Stimulated activated CD4-positive, alpha-beta T cell treated with anti-CD3 and anti-CD28 coated beads, Interleukin-15, amount 100 ng/mL, for 24 hours (primary cell): Measurements from ENCODE around the gene THRB.

Source experiments
- DNase-seq: peaks from one replicate; pipeline ENCODE4 v3.0.0-alpha.2; 2020

The THRB gene

GRCh38 chr3:24510030-24510648, 15.5 kb upstream of the THRB start:
- DNase-seq = no peak

GRCh38 chr3:24508423-24508839, 13.8 kb upstream of the THRB start:
- DNase-seq = no peak

- no peak for DNase-seq
These were observed 13.2 kb upstream of the THRB start for GRCh38 chr3:24507776-24508422.

- DNase-seq = no peak
These were observed 12.5 kb upstream of the THRB start for GRCh38 chr3:24506966-24507775.

GRCh38 chr3:24505691-24506550, 11.3 kb upstream of the THRB start:
- no peak for DNase-seq

- DNase-seq = no peak
These were observed 10.1 kb upstream of the THRB start for GRCh38 chr3:24504772-24505171.

GRCh38 chr3:24503616-24504113, 9.0 kb upstream of the THRB start:
- no peak for DNase-seq

GRCh38 chr3:24502690-24503089, 8.0 kb upstream of the THRB start:
- DNase-seq = no peak

- DNase-seq = no peak
These were observed 6.2 kb upstream of the THRB start for GRCh38 chr3:24500806-24501205.

- DNase-seq = no peak
These were observed 5.3 kb upstream of the THRB start for GRCh38 chr3:24499991-24500390.

- DNase-seq = no peak
These were observed 4.1 kb upstream of the THRB start for GRCh38 chr3:24498796-24499195.

GRCh38 chr3:24498391-24498790, 3.7 kb upstream of the THRB start:
- DNase-seq = no peak

- no peak for DNase-seq
These were observed 3.3 kb upstream of the THRB start for GRCh38 chr3:24497942-24498341.

GRCh38 chr3:24496529-24497482, 2.2 kb upstream of the THRB start:
- peak; percentile 7 for DNase-seq

GRCh38 chr3:24495326-24495994, 810 bp upstream of the THRB start:
- DNase-seq = peak; percentile 4

- DNase-seq = no peak
These were observed 668 bp downstream of the THRB start for GRCh38 chr3:24493746-24494617.

- DNase-seq = no peak
These were observed 1.6 kb downstream of the THRB start for GRCh38 chr3:24492971-24493551.

- no peak for DNase-seq
These were observed 4.5 kb downstream of the THRB start for GRCh38 chr3:24490151-24490550.
